Measurements from ENCODE around the gene POMGNT1.

POMGNT1 gene

GRCh38 chr1:46183079-46183847 lies 15.0 kb downstream of the POMGNT1 start:
- no peak for DNase-seq (ENCODE audit: low read depth in 2 of 2)

- no peak for DNase-seq (ENCODE audit: low read depth in 2 of 2)
These were observed 16.6 kb downstream of the POMGNT1 start for GRCh38 chr1:46181343-46182260.

- no peak for DNase-seq (ENCODE audit: low read depth in 2 of 2)
These were observed 18.1 kb downstream of the POMGNT1 start for GRCh38 chr1:46180082-46180616.

- DNase-seq (ENCODE audit: low read depth in 2 of 2), result peak in 1 of 2 donors; percentile 24
These were observed 18.8 kb downstream of the POMGNT1 start for GRCh38 chr1:46179138-46180081.

GRCh38 chr1:46176211-46176865 lies 21.9 kb downstream of the POMGNT1 start, which contains the start of gene P3R3URF:
P3R3URF (minus strand) TSS chr1:46176488; CDS start chr1:46176471, 17 bp downstream.
- no peak for DNase-seq (ENCODE audit: low read depth in 2 of 2)

GRCh38 chr1:46175243-46175642 lies 23.0 kb downstream of the POMGNT1 start:
- DNase-seq (ENCODE audit: low read depth in 2 of 2), result no peak

GRCh38 chr1:46174448-46175231 lies 23.6 kb downstream of the POMGNT1 start, which contains the start of gene TSPAN1:
TSPAN1 (plus strand) TSS chr1:46175087; CDS start chr1:46181108, 6,021 bp downstream.
- DNase-seq (ENCODE audit: low read depth in 2 of 2), result no peak

GRCh38 chr1:46173361-46173856 lies 24.8 kb downstream of the POMGNT1 start:
- DNase-seq (ENCODE audit: low read depth in 2 of 2), result no peak

- DNase-seq (ENCODE audit: low read depth in 2 of 2), result no peak
These were observed 25.9 kb downstream of the POMGNT1 start for GRCh38 chr1:46172321-46172720.

GRCh38 chr1:46171871-46172270 lies 26.4 kb downstream of the POMGNT1 start:
- no peak for DNase-seq (ENCODE audit: low read depth in 2 of 2)

GRCh38 chr1:46171351-46171750 lies 26.9 kb downstream of the POMGNT1 start:
- DNase-seq (ENCODE audit: low read depth in 2 of 2), result no peak

- no peak for DNase-seq (ENCODE audit: low read depth in 2 of 2)
These were observed 28.3 kb downstream of the POMGNT1 start for GRCh38 chr1:46169811-46170454.

GRCh38 chr1:46168477-46168876 lies 29.8 kb downstream of the POMGNT1 start:
- no peak for DNase-seq (ENCODE audit: low read depth in 2 of 2)

- peak in 1 of 2 donors; percentile 13 for DNase-seq (ENCODE audit: low read depth in 2 of 2)
These were observed 31.4 kb downstream of the POMGNT1 start for GRCh38 chr1:46166521-46167462.

- DNase-seq (ENCODE audit: low read depth in 2 of 2), result no peak
These were observed 38.0 kb downstream of the POMGNT1 start for GRCh38 chr1:46160212-46160611.

GRCh38 chr1:46159516-46159915 lies 38.7 kb downstream of the POMGNT1 start:
- no peak for DNase-seq (ENCODE audit: low read depth in 2 of 2)

GRCh38 chr1:46158312-46159281 lies 39.6 kb downstream of the POMGNT1 start:
- DNase-seq (ENCODE audit: low read depth in 2 of 2), result no peak
